ENCODE results near the gene GABBR2. TPM values are rescaled to one million over a fixed set of nuclear protein-coding genes. Genes with fewer than 3 reads are reported as not detected.

The GABBR2 gene
- total and polyA plus RNA-seq, 2 experiments from 2014 or later: 0.89 to 1.3 TPM

GRCh38 chr9:98409719-98410118 lies 299.0 kb downstream of the GABBR2 start (continued):
- TF ChIP-seq ZNF462 (CRISPR knock-in tag; IDR thresholded peaks at IDR 0.05) (no peak), JUNB (IDR thresholded peaks at IDR 0.05; ENCODE audit: unreplicated experiment) (no peak), ZNF331 (CRISPR knock-in tag; IDR thresholded peaks at IDR 0.05; ENCODE audit: low read depth) (no peak), CREB1 (CRISPR knock-in tag; IDR thresholded peaks at IDR 0.05; ENCODE audit: low read depth) (no peak), ZNF114 (CRISPR knock-in tag; IDR thresholded peaks at IDR 0.05) (no peak), NANOG (IDR thresholded peaks at IDR 0.05; ENCODE audit: borderline replicate concordance) (no peak), EZH2 (IDR thresholded peaks at IDR 0.05; ENCODE audit: low read depth, unreplicated experiment) (no peak), REST (IDR thresholded peaks at IDR 0.05; ENCODE audit: unreplicated experiment) (no peak)

All from GM23338 (cell line).